Measurements from ENCODE around the gene DLG5. TPM values are rescaled to one million over a fixed set of nuclear protein-coding genes. Genes with fewer than 3 reads are reported as not detected.

The DLG5 gene
- polyA plus RNA-seq, 3 donors = 0.14 to 0.77 TPM; not detected in 1

GRCh38 chr10:77904100-77904840 lies 22.3 kb downstream of the DLG5 start:
- Mint-ChIP-seq H3K4me1 (peaks cover 6% of the 10 kb centered on the region), H3K4me3 (no peak overlapping the region), H3K9me3 (peaks cover 0 to 1% (median 0%) of the 10 kb centered on the region in 7 donors), H3K27ac (no peak overlapping the region), H3K36me3 (no peaks in the 10 kb centered on the region), H3K27me3 (ENCODE audit: low read depth in 3 of 3) (peaks cover 4 to 6% (median 4%) of the 10 kb centered on the region in 3 donors)
- Histone ChIP-seq H3K4me2 (replicated peaks; ENCODE audit: extremely low read depth, low read length, poor library complexity, severe bottlenecking) (no peak overlapping the region), H4K20me1 (ENCODE audit: insufficient read depth, low read length) (no peaks in the 10 kb centered on the region), H3K36me3 (replicated peaks in 1 of 2; ENCODE audit: control insufficient read depth in 1 of 2, insufficient read depth in 2 of 2, low read length in 2 of 2) (no peaks in the 10 kb centered on the region), H3K4me1 (ENCODE audit: control insufficient read depth in 1 of 2, insufficient read depth in 2 of 2, low read length in 2 of 2) (peaks cover 0 to 2% of the 10 kb centered on the region in 2 donors), H3K4me3 (replicated peaks in 1 of 3; ENCODE audit: low read depth in 2 of 3, low read length in 3 of 3) (no peak overlapping the region), H3K9ac (ENCODE audit: insufficient read depth, low read length, poor library complexity, severe bottlenecking) (no peak overlapping the region), H3K27ac (ENCODE audit: low read depth in 1 of 2, low read length in 2 of 2) (no peak overlapping the region), H3K79me2 (ENCODE audit: insufficient read depth, low read length) (no peaks in the 10 kb centered on the region), H2AFZ (ENCODE audit: insufficient read depth, low read depth, low read length, poor library complexity, severe bottlenecking) (no peak overlapping the region), H3K27me3 (ENCODE audit: control insufficient read depth in 2 of 2, insufficient read depth in 2 of 2, low read length in 2 of 2) (no peaks in the 10 kb centered on the region), H3K9me3 (replicated peaks in 1 of 2; ENCODE audit: control insufficient read depth in 1 of 2, insufficient read depth in 1 of 2, low read length in 2 of 2) (no peaks in the 10 kb centered on the region)
- WGBS (ENCODE audit: insufficient coverage) = 87% methylated on average over 3 of the region's 8 CpGs
- intact Hi-C loops (cut with micrococcal nuclease) = no loop called here
- DNase-seq = no peak
- no peak for TF ChIP-seq CTCF (IDR thresholded peaks at IDR 0.05)

GRCh38 chr10:77902159-77902558 lies 24.4 kb downstream of the DLG5 start:
- Histone ChIP-seq H3K79me2 (ENCODE audit: insufficient read depth, low read length) (no peaks in the 10 kb centered on the region), H3K9me3 (replicated peaks in 1 of 2; ENCODE audit: control insufficient read depth in 1 of 2, insufficient read depth in 1 of 2, low read length in 2 of 2) (no peaks in the 10 kb centered on the region), H2AFZ (ENCODE audit: insufficient read depth, low read depth, low read length, poor library complexity, severe bottlenecking) (no peak overlapping the region), H3K4me1 (ENCODE audit: control insufficient read depth in 1 of 2, insufficient read depth in 2 of 2, low read length in 2 of 2) (peaks cover 2 to 8% of the 10 kb centered on the region in 2 donors), H3K9ac (ENCODE audit: insufficient read depth, low read length, poor library complexity, severe bottlenecking) (no peak overlapping the region), H3K27me3 (ENCODE audit: control insufficient read depth in 2 of 2, insufficient read depth in 2 of 2, low read length in 2 of 2) (no peaks in the 10 kb centered on the region), H4K20me1 (ENCODE audit: insufficient read depth, low read length) (no peaks in the 10 kb centered on the region), H3K4me2 (replicated peaks; ENCODE audit: extremely low read depth, low read length, poor library complexity, severe bottlenecking) (no peak overlapping the region), H3K36me3 (replicated peaks in 1 of 2; ENCODE audit: control insufficient read depth in 1 of 2, insufficient read depth in 2 of 2, low read length in 2 of 2) (no peaks in the 10 kb centered on the region), H3K4me3 (replicated peaks in 1 of 3; ENCODE audit: low read depth in 2 of 3, low read length in 3 of 3) (no peak overlapping the region), H3K27ac (ENCODE audit: low read depth in 1 of 2, low read length in 2 of 2) (no peak overlapping the region)
- intact Hi-C loops (cut with micrococcal nuclease) = no loop called here
- Mint-ChIP-seq H3K27me3 (ENCODE audit: low read depth in 3 of 3) (peaks cover 6 to 10% (median 6%) of the 10 kb centered on the region in 3 donors), H3K36me3 (no peaks in the 10 kb centered on the region), H3K9me3 (peaks cover 0 to 1% (median 0%) of the 10 kb centered on the region in 7 donors), H3K4me3 (no peak overlapping the region), H3K4me1 (peaks cover 10% of the 10 kb centered on the region), H3K27ac (no peak overlapping the region)
- no peak for DNase-seq
- TF ChIP-seq CTCF (IDR thresholded peaks at IDR 0.05) = no peak
- 70% methylated on average over 4 of the region's 5 CpGs for WGBS (ENCODE audit: insufficient coverage)

Measured in CD14-positive monocyte (primary cell).